HG03520 (cell line): ENCODE measurements around the gene UMODL1.
A peak's percentile ranks its signal among the peaks of the same experiment; 100 is the strongest.
"Not testable (repeated sequence)": the region's sequence is repeated elsewhere in the genome, so short reads cannot be mapped to it uniquely, and the experiment has no call there.

Experiments used
- ATAC-seq: cut with Tn5 transposase; IDR thresholded peaks from one replicate; pipeline ENCODE4 v1.9.1; 2021; ENCODE audit warnings: mild to moderate bottlenecking, moderate library complexity; ENCODE audit not compliant: unreplicated experiment

Gene UMODL1

GRCh38 chr21:42110691-42111469 lies 39.8 kb downstream of the UMODL1 start:
- no peak for ATAC-seq

GRCh38 chr21:42111470-42111743 lies 40.3 kb downstream of the UMODL1 start:
- no peak for ATAC-seq

GRCh38 chr21:42111811-42112210 lies 40.7 kb downstream of the UMODL1 start:
- no peak for ATAC-seq

GRCh38 chr21:42112238-42112637 lies 41.1 kb downstream of the UMODL1 start:
- no peak for ATAC-seq

- ATAC-seq: no peak
Observed at GRCh38 chr21:42112857-42113256, 41.7 kb downstream of the UMODL1 start.

GRCh38 chr21:42113926-42114409 lies 42.9 kb downstream of the UMODL1 start:
- ATAC-seq: no peak

- ATAC-seq: no peak
Observed at GRCh38 chr21:42114646-42115045, 43.5 kb downstream of the UMODL1 start.

- no peak for ATAC-seq
Observed at GRCh38 chr21:42115136-42115683, 44.1 kb downstream of the UMODL1 start.

GRCh38 chr21:42116551-42116950 lies 45.4 kb downstream of the UMODL1 start:
- not testable (repeated sequence) for ATAC-seq

- ATAC-seq: peak; percentile 38
Observed at GRCh38 chr21:42117229-42117966, 46.3 kb downstream of the UMODL1 start.

- no peak for ATAC-seq
Observed at GRCh38 chr21:42117967-42118780, 47.1 kb downstream of the UMODL1 start.

GRCh38 chr21:42118901-42119300 lies 47.8 kb downstream of the UMODL1 start:
- ATAC-seq: no peak

GRCh38 chr21:42120101-42120902 lies 49.2 kb downstream of the UMODL1 start:
- ATAC-seq: no peak

- no peak for ATAC-seq
Observed at GRCh38 chr21:42120903-42121535, 49.9 kb downstream of the UMODL1 start.

- ATAC-seq: no peak
Observed at GRCh38 chr21:42121794-42122193, 50.7 kb downstream of the UMODL1 start.

GRCh38 chr21:42122398-42122797 lies 51.3 kb downstream of the UMODL1 start:
- ATAC-seq: no peak

GRCh38 chr21:42122808-42123207 lies 51.7 kb downstream of the UMODL1 start:
- ATAC-seq: no peak

GRCh38 chr21:42123219-42123908 lies 52.2 kb downstream of the UMODL1 start:
- ATAC-seq: no peak

- ATAC-seq: no peak
Observed at GRCh38 chr21:42124081-42124480, 53.0 kb downstream of the UMODL1 start.
